ENCODE data around the gene PDE6C.

The PDE6C gene

DNA sequence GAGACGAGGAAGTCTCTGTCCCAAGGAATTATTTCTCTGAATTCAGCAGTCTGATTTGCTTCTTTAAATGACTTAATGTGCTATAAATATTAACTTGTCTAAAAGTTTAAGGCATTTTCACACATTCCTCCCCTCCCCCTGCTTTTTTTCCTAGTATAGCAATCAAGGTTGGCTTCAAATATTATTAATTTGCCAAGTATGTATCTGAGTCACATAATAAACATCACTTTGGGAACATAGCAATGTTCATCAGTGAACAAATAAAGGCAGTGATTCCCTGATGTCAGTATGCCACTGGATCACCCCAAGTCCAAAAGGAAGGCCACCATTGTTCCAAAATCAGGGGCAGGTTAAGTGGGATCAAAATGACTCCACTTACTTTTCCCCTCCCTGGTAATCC is 40.5 kb downstream of the PDE6C start:
- ATAC-seq = no peak
- TF ChIP-seq BACH2 (CRISPR knock-in tag; IDR thresholded peaks at IDR 0.05; ENCODE audit: borderline replicate concordance) (no peak), ZNF8 (CRISPR knock-in tag; IDR thresholded peaks at IDR 0.05) (no peak), GLIS3 (CRISPR knock-in tag; IDR thresholded peaks at IDR 0.05) (no peak), TOX (CRISPR knock-in tag; IDR thresholded peaks at IDR 0.05; ENCODE audit: borderline replicate concordance) (no peak), ZC3H10 (CRISPR knock-in tag; IDR thresholded peaks at IDR 0.05) (no peak), SNAI2 (CRISPR knock-in tag; IDR thresholded peaks at IDR 0.05) (no peak), ZFP30 (CRISPR knock-in tag; IDR thresholded peaks at IDR 0.05) (no peak)
- TF ChIP-seq, protein P1, sequence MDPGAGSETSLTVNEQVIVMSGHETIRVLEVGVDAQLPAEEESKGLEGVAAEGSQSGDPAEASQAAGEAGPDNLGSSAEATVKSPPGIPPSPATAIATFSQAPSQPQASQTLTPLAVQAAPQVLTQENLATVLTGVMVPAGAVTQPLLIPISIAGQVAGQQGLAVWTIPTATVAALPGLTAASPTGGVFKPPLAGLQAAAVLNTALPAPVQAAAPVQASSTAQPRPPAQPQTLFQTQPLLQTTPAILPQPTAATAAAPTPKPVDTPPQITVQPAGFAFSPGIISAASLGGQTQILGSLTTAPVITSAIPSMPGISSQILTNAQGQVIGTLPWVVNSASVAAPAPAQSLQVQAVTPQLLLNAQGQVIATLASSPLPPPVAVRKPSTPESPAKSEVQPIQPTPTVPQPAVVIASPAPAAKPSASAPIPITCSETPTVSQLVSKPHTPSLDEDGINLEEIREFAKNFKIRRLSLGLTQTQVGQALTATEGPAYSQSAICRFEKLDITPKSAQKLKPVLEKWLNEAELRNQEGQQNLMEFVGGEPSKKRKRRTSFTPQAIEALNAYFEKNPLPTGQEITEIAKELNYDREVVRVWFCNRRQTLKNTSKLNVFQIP (CRISPR knock-in tag; IDR thresholded peaks at IDR 0.05; ENCODE audit: borderline replicate concordance, low read depth) = no peak
- TF ChIP-seq, protein P2, sequence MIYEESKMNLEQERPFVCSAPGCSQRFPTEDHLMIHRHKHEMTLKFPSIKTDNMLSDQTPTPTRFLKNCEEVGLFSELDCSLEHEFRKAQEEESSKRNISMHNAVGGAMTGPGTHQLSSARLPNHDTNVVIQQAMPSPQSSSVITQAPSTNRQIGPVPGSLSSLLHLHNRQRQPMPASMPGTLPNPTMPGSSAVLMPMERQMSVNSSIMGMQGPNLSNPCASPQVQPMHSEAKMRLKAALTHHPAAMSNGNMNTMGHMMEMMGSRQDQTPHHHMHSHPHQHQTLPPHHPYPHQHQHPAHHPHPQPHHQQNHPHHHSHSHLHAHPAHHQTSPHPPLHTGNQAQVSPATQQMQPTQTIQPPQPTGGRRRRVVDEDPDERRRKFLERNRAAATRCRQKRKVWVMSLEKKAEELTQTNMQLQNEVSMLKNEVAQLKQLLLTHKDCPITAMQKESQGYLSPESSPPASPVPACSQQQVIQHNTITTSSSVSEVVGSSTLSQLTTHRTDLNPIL (CRISPR knock-in tag; IDR thresholded peaks at IDR 0.05; ENCODE audit: low read depth) = no peak

DNA sequence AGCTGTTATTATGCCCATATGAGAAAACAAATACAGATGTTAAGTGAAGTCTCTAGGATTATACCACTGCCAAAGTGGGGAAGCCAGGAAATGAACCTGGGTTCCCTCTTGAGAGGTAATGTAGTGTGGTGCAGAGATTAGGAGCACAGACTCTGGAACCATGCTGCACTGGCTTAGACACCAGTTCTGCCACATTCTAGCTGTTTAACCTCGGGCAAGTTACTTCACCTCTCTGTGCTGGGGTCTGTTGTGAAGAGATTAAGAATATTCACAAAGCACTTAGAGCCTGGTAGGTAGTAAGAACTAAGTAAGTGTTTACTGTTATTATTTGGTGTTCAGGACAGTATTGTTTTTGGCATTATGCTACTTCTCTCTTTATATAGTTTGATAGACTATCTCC is 41.9 kb downstream of the PDE6C start:
- no peak for ATAC-seq
- TF ChIP-seq RARB (CRISPR knock-in tag; IDR thresholded peaks at IDR 0.05) = no peak

DNA sequence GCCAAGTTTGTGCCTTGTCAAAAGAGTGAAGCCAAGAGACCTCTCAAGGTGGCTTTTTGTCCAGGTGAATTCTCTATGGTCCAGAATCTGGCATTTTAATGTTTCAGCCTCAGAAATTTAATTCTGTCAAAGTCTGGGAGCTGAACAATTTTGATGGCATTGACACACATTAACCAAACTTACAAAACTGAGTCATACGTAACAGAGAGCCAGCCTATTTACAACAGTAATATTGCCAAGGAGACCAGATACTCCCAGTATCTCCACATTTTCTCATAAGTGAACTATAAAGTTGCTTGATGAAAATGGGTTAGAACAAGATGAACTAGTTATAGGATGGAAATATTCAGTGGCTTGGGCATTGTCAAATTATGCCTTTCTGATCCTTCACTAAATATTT is 43.8 kb downstream of the PDE6C start:
- no peak for ATAC-seq
- TF ChIP-seq ZNF70 (CRISPR knock-in tag; IDR thresholded peaks at IDR 0.05) (no peak), OSR1 (CRISPR knock-in tag; IDR thresholded peaks at IDR 0.05) (no peak), CSDC2 (CRISPR knock-in tag; IDR thresholded peaks at IDR 0.05) (no peak), ZNF8 (CRISPR knock-in tag; IDR thresholded peaks at IDR 0.05) (no peak), ESRRG (CRISPR knock-in tag; IDR thresholded peaks at IDR 0.05) (no peak), ZFP30 (CRISPR knock-in tag; IDR thresholded peaks at IDR 0.05) (no peak), ZNF565 (CRISPR knock-in tag; conservative IDR thresholded peaks at IDR 0.05; ENCODE audit: low read depth) (no peak), ISL1 (CRISPR knock-in tag; IDR thresholded peaks at IDR 0.05) (no peak), TOX (CRISPR knock-in tag; IDR thresholded peaks at IDR 0.05; ENCODE audit: borderline replicate concordance) (no peak), TCF4 (CRISPR knock-in tag; IDR thresholded peaks at IDR 0.05; ENCODE audit: borderline replicate concordance) (no peak), BACH2 (CRISPR knock-in tag; IDR thresholded peaks at IDR 0.05; ENCODE audit: borderline replicate concordance) (no peak), ZC3H10 (CRISPR knock-in tag; IDR thresholded peaks at IDR 0.05) (no peak)
- TF ChIP-seq, protein P3, sequence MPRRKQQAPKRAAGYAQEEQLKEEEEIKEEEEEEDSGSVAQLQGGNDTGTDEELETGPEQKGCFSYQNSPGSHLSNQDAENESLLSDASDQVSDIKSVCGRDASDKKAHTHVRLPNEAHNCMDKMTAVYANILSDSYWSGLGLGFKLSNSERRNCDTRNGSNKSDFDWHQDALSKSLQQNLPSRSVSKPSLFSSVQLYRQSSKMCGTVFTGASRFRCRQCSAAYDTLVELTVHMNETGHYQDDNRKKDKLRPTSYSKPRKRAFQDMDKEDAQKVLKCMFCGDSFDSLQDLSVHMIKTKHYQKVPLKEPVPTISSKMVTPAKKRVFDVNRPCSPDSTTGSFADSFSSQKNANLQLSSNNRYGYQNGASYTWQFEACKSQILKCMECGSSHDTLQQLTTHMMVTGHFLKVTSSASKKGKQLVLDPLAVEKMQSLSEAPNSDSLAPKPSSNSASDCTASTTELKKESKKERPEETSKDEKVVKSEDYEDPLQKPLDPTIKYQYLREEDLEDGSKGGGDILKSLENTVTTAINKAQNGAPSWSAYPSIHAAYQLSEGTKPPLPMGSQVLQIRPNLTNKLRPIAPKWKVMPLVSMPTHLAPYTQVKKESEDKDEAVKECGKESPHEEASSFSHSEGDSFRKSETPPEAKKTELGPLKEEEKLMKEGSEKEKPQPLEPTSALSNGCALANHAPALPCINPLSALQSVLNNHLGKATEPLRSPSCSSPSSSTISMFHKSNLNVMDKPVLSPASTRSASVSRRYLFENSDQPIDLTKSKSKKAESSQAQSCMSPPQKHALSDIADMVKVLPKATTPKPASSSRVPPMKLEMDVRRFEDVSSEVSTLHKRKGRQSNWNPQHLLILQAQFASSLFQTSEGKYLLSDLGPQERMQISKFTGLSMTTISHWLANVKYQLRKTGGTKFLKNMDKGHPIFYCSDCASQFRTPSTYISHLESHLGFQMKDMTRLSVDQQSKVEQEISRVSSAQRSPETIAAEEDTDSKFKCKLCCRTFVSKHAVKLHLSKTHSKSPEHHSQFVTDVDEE (CRISPR knock-in tag; IDR thresholded peaks at IDR 0.05) = no peak

DNA sequence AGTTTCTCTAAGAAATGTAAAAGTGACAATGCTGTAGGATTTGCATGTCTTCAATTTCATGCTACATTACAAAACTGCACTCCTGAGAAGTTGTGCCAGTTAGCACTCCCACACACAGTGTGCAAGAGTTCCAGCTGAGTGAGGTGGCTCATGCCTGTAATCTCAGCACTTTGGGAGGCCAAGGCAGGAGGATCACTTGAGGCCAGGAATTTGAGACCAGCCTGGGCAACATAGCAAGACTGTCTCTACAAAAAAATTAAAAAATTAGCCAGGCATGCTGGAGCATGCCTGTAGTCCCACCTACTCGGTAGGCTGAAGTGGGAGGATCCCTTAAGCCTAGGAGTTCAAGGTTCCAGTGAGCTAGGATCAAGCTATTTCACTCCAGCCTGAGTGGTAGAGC is 45.4 kb downstream of the PDE6C start:
- no peak for ATAC-seq
- TF ChIP-seq SNAI2 (CRISPR knock-in tag; IDR thresholded peaks at IDR 0.05) (no peak), PATZ1 (CRISPR knock-in tag; IDR thresholded peaks at IDR 0.05; ENCODE audit: borderline replicate concordance) (no peak), OSR1 (CRISPR knock-in tag; IDR thresholded peaks at IDR 0.05) (no peak), GLIS3 (CRISPR knock-in tag; IDR thresholded peaks at IDR 0.05) (no peak), TOX (CRISPR knock-in tag; IDR thresholded peaks at IDR 0.05; ENCODE audit: borderline replicate concordance) (no peak), BACH2 (CRISPR knock-in tag; IDR thresholded peaks at IDR 0.05; ENCODE audit: borderline replicate concordance) (no peak), PPARA (CRISPR knock-in tag; IDR thresholded peaks at IDR 0.05; ENCODE audit: borderline replicate concordance) (no peak), ESRRG (CRISPR knock-in tag; IDR thresholded peaks at IDR 0.05) (no peak), ARNTL (CRISPR knock-in tag; IDR thresholded peaks at IDR 0.05; ENCODE audit: borderline replicate concordance, low read depth) (no peak), CSDC2 (CRISPR knock-in tag; IDR thresholded peaks at IDR 0.05) (no peak)
